Measurements from ENCODE around the gene PLPPR1.
"Not testable (repeated sequence)": the region's sequence is repeated elsewhere in the genome, so short reads cannot be mapped to it uniquely, and the experiment has no call there.

PLPPR1 gene

DNA sequence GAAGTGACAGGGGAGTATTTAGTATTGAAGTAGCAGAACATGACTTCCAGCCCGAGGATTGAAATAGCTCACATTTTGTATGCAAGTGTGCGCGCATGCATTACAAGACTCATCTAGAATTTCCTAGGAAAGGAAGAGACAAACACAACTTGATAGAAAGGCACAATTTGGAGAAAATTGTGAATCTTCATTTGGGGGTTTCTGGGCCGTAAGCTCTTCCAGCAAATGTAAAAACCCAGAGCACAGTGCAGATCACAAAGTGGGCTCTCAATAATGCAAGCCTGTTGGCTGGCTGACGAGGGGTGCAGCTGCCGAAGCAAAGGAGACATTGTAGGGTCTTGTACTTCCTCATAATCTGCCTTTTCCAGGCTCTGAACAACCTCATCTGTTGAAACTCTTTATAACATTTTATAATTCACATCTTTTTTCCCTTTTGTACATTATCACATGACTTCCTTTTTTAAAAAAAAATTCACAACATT lies 247.3 kb downstream of the PLPPR1 start:
- no peak overlapping the region for H3K4me3 ChIP-seq (ENCODE audit: low read depth, low read length)
- TF ChIP-seq, protein P1, sequence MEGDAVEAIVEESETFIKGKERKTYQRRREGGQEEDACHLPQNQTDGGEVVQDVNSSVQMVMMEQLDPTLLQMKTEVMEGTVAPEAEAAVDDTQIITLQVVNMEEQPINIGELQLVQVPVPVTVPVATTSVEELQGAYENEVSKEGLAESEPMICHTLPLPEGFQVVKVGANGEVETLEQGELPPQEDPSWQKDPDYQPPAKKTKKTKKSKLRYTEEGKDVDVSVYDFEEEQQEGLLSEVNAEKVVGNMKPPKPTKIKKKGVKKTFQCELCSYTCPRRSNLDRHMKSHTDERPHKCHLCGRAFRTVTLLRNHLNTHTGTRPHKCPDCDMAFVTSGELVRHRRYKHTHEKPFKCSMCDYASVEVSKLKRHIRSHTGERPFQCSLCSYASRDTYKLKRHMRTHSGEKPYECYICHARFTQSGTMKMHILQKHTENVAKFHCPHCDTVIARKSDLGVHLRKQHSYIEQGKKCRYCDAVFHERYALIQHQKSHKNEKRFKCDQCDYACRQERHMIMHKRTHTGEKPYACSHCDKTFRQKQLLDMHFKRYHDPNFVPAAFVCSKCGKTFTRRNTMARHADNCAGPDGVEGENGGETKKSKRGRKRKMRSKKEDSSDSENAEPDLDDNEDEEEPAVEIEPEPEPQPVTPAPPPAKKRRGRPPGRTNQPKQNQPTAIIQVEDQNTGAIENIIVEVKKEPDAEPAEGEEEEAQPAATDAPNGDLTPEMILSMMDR (conservative IDR thresholded peaks at IDR 0.05; ENCODE audit: low read depth, low read length) = no peak
- DNase-seq (ENCODE audit: low read depth) = no peak

DNA sequence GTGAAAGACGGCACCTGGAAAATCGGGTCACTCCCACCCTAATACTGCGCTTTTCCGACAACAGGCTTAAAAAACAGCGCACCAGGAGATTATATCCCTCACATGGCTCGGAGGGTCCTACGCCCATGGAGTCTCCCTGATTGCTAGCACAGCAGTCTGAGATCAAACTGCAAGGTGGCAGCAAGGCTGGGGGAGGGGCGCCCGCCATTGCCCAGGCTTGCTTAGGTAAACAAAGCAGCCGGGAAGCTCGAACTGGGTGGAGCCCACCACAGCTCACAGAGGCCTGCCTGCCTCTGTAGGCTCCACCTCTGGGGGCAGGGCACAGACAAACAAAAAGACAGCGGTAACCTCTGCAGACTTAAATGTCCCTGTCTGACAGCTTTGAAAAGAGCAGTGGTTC lies 262.5 kb downstream of the PLPPR1 start:
- DNase-seq (ENCODE audit: low read depth); H3K4me3 ChIP-seq (ENCODE audit: low read depth, low read length): not testable (repeated sequence)

DNA sequence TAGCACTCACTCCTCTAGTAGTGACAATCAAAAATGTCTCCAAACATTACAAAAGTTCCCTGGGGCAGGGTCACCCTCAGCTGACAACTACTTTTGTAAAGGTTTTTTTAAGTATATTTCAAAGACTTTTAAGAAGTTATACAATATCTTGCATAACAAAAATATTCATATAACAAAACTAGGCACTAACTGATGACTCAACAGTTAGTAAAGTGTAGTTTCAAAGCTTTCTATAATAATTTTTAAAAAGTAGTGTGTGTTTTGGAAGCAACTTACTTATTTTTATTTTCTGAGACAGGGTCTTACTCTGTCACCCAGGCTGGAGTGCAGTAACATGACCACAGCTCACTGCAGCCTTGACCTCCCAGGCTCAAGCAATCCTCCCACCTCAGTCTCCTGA lies 271.4 kb downstream of the PLPPR1 start:
- H3K4me3 ChIP-seq (ENCODE audit: low read depth, low read length) = no peak overlapping the region
- DNase-seq (ENCODE audit: low read depth) = no peak
- TF ChIP-seq, protein P1 (conservative IDR thresholded peaks at IDR 0.05; ENCODE audit: low read depth, low read length) = no peak

DNA sequence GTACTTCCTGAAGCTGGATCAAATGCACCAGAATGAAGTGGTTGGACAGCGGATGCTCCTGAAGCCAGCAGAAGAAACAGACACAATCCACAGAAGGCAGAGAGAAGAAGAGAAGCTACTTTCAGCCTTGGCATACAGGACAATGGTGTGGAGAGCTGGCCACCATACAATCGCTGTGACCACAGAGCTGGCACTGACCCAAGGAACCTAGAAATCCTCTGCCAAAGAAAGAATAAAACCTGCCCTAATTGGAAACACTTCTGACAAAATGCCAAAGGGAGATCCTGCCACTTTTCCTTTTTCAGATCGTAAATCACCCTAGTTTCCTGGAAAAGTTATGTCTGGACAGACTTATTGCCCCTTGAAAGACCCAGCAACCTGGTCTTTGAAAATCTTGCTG lies 278.5 kb downstream of the PLPPR1 start:
- H3K4me3 ChIP-seq (ENCODE audit: low read depth, low read length) = no peak overlapping the region
- no peak for DNase-seq (ENCODE audit: low read depth)
- TF ChIP-seq, protein P1 (conservative IDR thresholded peaks at IDR 0.05; ENCODE audit: low read depth, low read length) = no peak

DNA sequence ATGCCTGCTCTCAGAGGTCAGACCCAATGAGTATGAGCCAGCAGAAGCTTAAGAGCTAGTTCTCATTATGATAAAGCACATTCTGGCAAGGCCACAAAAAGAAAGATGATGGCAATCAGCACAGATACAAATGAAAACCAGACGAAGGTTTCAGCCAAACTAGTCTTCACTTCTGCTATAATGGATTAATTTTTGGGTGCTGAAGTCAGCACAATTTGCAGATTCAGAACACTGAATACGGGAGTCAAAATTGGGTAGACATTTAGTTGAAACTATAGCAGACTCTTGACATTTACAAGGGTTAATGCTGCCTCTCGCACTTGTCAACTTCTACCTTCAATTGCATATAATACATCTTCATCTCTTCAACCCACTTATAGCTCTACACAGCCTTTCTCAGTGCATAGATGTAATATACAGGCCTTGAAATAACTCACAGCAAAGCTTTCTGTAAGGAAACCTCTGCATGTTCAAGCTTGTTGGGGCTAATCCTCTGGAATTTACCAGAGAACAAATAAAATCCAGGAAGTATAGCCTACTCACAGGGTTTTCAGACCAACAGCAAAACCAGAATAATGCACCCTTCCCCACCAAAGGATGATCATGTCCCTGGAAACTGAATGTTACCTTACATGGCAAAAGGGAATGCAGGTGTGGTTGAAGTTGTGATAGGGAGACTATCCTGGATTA lies 279.1 kb downstream of the PLPPR1 start:
- TF ChIP-seq, protein P1 (conservative IDR thresholded peaks at IDR 0.05; ENCODE audit: low read depth, low read length) = no peak
- DNase-seq (ENCODE audit: low read depth) = no peak
- H3K4me3 ChIP-seq (ENCODE audit: low read depth, low read length) = no peak overlapping the region

DNA sequence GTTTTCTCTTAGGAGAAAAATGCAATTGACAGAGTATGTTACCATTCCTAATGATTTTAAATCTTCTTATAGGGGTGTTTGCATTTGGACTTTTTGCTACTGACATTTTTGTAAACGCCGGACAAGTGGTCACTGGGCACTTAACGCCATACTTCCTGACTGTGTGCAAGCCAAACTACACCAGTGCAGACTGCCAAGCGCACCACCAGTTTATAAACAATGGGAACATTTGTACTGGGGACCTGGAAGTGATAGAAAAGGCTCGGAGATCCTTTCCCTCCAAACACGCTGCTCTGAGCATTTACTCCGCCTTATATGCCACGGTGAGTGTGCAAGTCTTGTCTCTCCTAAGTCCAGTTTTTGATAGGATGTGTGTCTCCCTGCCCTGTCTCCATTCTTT lies 280.6 kb downstream of the PLPPR1 start:
- no peak overlapping the region for H3K4me3 ChIP-seq (ENCODE audit: low read depth, low read length)
- no peak for DNase-seq (ENCODE audit: low read depth)
- TF ChIP-seq, protein P1 (conservative IDR thresholded peaks at IDR 0.05; ENCODE audit: low read depth, low read length) = no peak

DNA sequence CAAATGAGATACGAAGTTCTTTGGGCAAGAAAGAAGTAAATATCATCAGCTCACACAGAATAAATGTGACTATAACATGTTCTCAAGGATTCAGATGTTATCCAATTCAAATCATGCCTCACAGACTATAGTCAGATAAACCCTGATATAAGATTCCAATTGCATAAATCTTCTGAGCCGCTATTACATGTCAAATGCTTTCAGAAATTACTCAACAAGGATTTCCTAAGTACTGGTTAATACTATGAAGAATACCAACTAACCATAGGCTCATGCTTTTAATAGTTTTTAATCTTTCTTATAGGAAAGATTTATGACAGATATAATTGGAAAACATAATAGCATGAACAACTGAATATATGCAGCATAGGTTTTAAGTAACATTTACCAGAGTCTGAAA lies 282.7 kb downstream of the PLPPR1 start:
- no peak overlapping the region for H3K4me3 ChIP-seq (ENCODE audit: low read depth, low read length)
- DNase-seq (ENCODE audit: low read depth) = no peak
- TF ChIP-seq, protein P1 (conservative IDR thresholded peaks at IDR 0.05; ENCODE audit: low read depth, low read length) = no peak
